NCI-H1417 (cell line): ENCODE data around the gene HDGF.
"Not testable (repeated sequence)": the region's sequence is repeated elsewhere in the genome, so short reads cannot be mapped to it uniquely, and the experiment has no call there.

Source experiments
- DNase-seq, 3 experiments: peaks; one replicate each; lab custom pipeline; 2025; lab: John Stamatoyannopoulos, UW

Gene HDGF

DNA sequence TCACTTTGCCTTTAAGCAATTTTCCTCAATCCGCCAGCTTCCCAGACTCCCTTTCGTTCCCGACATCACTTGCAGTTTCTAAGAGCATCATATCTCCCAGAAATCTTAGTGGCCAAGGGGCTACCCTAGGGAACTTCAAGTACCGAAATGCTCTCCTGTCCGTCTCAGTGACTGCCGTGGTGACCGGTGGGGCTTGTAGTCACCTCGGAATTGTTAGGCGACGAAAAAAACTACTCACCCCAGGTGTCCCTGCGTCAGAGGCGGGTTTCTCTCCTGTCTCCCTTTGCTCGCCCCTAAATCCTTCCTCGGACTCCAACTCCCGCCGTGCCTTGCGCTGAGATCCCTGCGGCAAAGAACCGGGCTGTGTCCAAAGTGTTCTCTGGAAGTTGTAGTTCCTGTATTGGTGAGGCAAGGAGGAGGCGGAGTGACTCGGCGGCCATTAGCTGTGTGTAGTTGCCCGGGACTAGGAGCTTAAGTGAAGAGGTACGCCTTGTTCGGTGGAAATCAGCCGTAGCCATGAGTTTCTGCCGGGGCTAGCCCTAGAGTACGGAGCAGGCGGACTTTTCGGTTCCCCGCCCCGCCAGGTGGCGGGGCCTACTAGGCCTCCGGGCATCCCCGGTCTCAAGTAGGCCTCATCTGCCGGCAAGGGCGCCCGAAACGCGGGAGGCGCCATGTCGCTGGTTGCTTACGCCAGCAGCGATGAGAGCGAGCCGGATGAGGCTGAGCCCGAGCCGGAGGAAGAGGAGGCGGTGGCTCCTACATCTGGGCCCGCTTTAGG, 15.8 kb upstream of the HDGF start, which contains the start of gene PRCC:
TSS of gene PRCC (plus strand) at position 435 of the 778 bp plus-strand sequence. CDS start at position 672, 237 bp downstream.
- peak; percentile 99 to 100 (median 100) for DNase-seq

GRCh38 chr1:156766298-156767100, 15.0 kb upstream of the HDGF start:
- DNase-seq = peak; percentile 42 to 69 (median 65)

- DNase-seq = no peak
Measured at GRCh38 chr1:156765666-156766065, 14.2 kb upstream of the HDGF start.

- DNase-seq = not testable (repeated sequence)
Measured at GRCh38 chr1:156765136-156765535, 13.7 kb upstream of the HDGF start.

DNA sequence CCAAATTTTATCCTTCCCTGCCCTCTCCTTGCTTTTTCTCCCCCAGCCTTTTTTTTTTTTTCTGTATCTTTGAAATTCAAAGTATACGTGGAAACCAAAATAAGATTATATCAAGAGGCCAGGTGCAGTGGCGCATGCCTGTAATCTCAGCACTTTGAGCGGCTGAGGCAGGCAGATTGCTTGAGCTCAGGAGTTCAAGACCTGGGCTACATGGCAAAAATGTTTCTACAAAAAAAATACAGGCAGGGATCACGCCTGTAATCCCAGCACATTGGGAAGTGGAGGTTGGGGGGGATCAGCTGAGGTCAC, 9.3 kb upstream of the HDGF start:
- DNase-seq = no peak

GRCh38 chr1:156760092-156760795, 8.8 kb upstream of the HDGF start:
- DNase-seq = peak in 2 of 3 experiments; percentile 35 to 78

- DNase-seq = not testable (repeated sequence)
Measured at GRCh38 chr1:156757572-156758253, 6.2 kb upstream of the HDGF start.

DNA sequence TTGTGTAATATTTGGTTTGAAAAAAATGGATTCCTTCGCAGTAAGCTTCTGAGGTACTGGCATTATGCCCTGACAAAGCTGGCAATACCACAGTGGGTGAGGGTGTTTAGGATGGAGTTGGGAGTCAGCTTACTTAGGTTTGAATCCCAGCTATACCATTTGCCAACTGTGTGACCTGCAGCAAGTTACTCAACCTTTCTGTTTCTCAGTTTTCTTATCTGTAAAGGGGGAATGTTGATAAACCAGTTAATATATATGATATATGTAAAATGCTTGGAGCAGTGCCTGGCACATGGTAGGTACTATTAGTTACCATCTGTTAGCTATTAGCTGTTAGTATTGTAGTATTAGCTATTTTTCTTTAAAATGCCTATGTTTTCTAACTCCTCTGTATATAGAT, 4.9 kb upstream of the HDGF start:
- no peak for DNase-seq

GRCh38 chr1:156755527-156755950, 4.1 kb upstream of the HDGF start:
- no peak for DNase-seq

DNA sequence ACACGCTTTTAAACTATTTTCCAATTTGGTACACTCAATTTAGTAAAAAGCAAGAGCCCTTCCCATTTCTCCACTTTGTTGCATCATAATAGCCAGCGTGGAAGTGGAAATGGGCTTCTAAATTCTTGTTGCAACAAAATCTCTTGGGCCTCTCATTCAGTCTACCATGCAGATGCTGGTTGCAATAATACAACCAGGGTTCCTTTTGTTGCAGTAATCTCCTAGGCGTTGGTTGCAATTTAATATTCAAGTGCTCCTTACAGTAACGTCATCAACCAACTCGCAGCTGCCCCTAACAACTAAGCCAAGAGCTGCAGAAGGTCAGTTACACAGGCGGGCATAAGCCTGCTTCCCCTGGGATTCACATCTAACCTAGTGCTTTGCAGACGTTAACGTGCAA, 2.7 kb upstream of the HDGF start:
- peak in 2 of 3 experiments; percentile 30 to 92 for DNase-seq

GRCh38 chr1:156752843-156753482, 1.5 kb upstream of the HDGF start:
- no peak for DNase-seq

GRCh38 chr1:156751757-156752481, 444 bp upstream of the HDGF start:
- peak; percentile 97 to 99 (median 98) for DNase-seq

- peak; percentile 61 to 77 (median 76) for DNase-seq
Measured at GRCh38 chr1:156750711-156751450, 594 bp downstream of the HDGF start.

DNA sequence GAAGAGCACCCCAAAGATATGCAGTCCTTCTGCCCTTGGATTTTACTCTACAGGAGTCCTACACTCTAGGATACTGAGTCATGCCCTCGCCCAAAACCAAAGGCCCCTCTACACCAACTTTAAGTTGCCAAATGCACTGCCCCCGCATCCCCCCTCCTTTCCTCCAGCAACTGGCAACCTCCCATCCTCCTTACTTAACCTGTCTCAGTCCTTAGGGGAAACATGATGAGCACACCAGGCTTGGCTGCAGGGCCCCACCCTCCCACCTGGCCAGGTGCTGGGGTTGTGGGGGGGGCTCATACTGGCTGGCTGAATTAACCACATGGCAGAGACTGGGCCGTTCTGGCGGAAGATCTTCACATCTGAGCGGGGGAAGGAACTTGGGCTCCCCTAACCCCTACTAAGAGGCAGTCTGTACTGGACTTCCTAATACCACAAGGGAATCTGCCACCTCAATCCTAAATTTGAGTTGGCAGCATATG, 1.2 kb downstream of the HDGF start:
- peak; percentile 30 to 81 (median 57) for DNase-seq

DNA sequence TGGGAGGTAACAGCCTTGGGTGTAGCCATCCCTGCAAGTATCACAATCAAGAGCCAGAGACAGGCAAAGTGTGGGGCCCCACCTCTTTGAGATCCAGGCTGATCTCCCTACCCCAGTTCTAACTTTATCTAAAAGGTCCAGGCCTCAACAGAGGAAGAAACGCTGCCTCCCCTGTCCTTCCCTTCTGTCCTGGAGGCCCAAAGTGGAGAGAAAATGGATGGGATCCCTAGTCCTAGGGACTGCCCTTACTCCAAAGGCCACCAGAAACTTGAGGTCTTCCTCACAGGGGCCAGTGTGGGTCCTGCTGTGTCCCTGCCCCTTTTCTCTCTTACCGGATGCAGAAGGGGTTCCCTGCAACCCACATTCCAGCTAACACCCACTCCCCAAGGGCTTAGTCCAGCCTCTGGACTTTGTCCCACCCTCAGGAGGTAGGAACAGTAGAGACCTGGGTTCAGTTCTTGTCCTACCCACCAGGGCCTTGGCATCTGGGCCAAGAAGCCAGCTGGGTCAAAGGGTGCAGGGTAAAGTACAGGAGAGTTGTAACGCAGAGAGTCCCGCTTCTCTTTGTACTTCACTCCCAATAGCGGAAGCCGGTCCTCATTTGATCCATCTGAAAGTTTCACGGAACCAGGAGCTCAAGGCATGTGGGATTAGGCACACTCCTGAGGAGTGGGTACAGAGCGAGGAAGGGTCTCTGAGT, 1.9 kb downstream of the HDGF start:
- DNase-seq = no peak

- DNase-seq = no peak
Measured at GRCh38 chr1:156748670-156749418, 2.6 kb downstream of the HDGF start.

DNA sequence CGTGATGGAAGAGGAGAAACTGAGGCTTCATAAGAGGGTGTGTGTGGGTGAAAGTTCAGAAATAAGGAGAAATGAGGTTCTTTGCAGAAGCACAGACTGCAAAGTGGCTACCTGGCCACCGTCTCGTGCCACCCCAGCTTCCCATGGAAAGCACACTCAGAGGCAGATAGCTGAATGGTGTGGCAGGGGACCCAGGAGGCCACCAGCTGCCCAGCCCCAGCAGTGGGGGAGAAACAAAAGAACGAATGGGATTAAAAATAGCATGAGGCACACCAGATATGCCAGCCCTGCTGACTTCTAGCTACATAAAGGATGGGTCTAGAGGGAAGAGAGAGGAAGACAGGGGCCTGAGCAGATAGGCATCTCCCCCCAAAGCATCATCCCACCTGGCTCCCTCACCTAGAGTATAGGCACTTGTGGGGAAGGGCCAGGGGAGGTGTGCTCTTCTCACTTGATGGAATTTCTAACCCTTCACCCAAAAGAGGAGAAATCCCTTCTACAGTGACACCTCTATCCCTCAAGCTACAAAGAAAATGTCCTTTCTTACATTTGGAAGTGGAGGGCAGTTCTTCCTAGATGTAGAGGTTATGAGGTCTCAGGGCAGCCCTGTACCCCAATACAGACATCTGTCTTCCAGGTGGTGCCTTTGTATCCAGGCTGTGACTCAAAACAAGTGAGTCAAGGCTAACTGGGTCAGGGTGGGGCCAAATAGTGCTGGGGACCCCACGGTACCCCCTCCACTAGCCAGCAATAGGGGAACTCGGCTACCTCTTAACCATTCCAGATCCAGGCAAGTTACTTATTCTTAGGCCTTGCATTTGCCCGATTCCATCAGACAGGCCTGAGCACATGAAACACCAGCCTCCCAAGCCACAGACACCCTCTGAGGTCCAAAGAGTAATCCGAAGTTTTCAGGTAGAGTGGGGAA, 3.5 kb downstream of the HDGF start:
- DNase-seq = no peak
